Type B pancreatic cell (in vitro differentiated cells): ENCODE measurements around the gene MGRN1. TPM values are rescaled to one million over a fixed set of nuclear protein-coding genes. Genes with fewer than 3 reads are reported as not detected.

Experiments
- DNase-seq: peaks from one replicate; pipeline ENCODE4 v3.0.0; 2021; ENCODE audit warnings: mixed read lengths; ENCODE audit not compliant: unreplicated experiment; ENCODE audit errors: extremely low spot score
- H3K27ac Mint-ChIP-seq: 2 replicates; pipeline ENCODE4 v1.8.0; 2021; ENCODE audit warnings: mild to moderate bottlenecking, mixed read lengths
- H3K27me3 Mint-ChIP-seq: 2 replicates; pipeline ENCODE4 v1.8.0; 2021; ENCODE audit warnings: mixed read lengths
- H3K36me3 Mint-ChIP-seq: 2 replicates; pipeline ENCODE4 v1.8.0; 2021; ENCODE audit warnings: mixed read lengths
- H3K4me1 Mint-ChIP-seq: one replicate; pipeline ENCODE4 v1.8.0; 2021; ENCODE audit warnings: mixed read lengths; ENCODE audit not compliant: unreplicated experiment
- H3K4me3 Mint-ChIP-seq: 2 replicates; pipeline ENCODE4 v1.8.0; 2021; ENCODE audit warnings: mild to moderate bottlenecking, mixed read lengths
- H3K9me3 Mint-ChIP-seq: 2 replicates; pipeline ENCODE4 v1.8.0; 2021; ENCODE audit warnings: mixed read lengths
- total RNA-seq: library from RNA; stranded (reverse); gene quantifications from 2 replicates; pipeline ENCODE4 v1.2.1, GENCODE V29; 2021; ENCODE audit warnings: low replicate concordance
- TF ChIP-seq, protein P1 (sequence below): fragments of 200-600 bp; sonication (generic); conservative IDR thresholded peaks from 2 replicates; pipeline ENCODE4 v1.5.0; 2021; ENCODE audit warnings: antibody characterized with exemption, mild to moderate bottlenecking

The MGRN1 gene
- total RNA-seq, 1 donor from 2014 or later = 88.6 TPM

GRCh38 chr16:4679850-4680636 lies 55.4 kb downstream of the MGRN1 start:
- TF ChIP-seq, protein P1, sequence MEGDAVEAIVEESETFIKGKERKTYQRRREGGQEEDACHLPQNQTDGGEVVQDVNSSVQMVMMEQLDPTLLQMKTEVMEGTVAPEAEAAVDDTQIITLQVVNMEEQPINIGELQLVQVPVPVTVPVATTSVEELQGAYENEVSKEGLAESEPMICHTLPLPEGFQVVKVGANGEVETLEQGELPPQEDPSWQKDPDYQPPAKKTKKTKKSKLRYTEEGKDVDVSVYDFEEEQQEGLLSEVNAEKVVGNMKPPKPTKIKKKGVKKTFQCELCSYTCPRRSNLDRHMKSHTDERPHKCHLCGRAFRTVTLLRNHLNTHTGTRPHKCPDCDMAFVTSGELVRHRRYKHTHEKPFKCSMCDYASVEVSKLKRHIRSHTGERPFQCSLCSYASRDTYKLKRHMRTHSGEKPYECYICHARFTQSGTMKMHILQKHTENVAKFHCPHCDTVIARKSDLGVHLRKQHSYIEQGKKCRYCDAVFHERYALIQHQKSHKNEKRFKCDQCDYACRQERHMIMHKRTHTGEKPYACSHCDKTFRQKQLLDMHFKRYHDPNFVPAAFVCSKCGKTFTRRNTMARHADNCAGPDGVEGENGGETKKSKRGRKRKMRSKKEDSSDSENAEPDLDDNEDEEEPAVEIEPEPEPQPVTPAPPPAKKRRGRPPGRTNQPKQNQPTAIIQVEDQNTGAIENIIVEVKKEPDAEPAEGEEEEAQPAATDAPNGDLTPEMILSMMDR = no peak
- peak overlapping the region; percentile 23 for H3K27ac Mint-ChIP-seq
- no peak overlapping the region for H3K4me3 Mint-ChIP-seq
- DNase-seq = no peak
- no peaks in the 10 kb centered on the region for H3K36me3 Mint-ChIP-seq
- H3K9me3 Mint-ChIP-seq = no peaks in the 10 kb centered on the region
- peaks cover 5% of the 10 kb centered on the region for H3K4me1 Mint-ChIP-seq
- H3K27me3 Mint-ChIP-seq = no peaks in the 10 kb centered on the region

GRCh38 chr16:4680673-4681470 lies 56.2 kb downstream of the MGRN1 start:
- H3K27me3 Mint-ChIP-seq = no peaks in the 10 kb centered on the region
- no peak overlapping the region for H3K4me3 Mint-ChIP-seq
- no peak overlapping the region for H3K27ac Mint-ChIP-seq
- H3K36me3 Mint-ChIP-seq = no peaks in the 10 kb centered on the region
- H3K4me1 Mint-ChIP-seq = peaks cover 5% of the 10 kb centered on the region
- TF ChIP-seq, protein P1 = no peak
- H3K9me3 Mint-ChIP-seq = no peaks in the 10 kb centered on the region
- no peak for DNase-seq

GRCh38 chr16:4681471-4682083 lies 57.0 kb downstream of the MGRN1 start:
- Mint-ChIP-seq H3K27ac (no peak overlapping the region), H3K4me1 (peaks cover 5% of the 10 kb centered on the region), H3K27me3 (no peaks in the 10 kb centered on the region), H3K9me3 (no peaks in the 10 kb centered on the region), H3K36me3 (no peaks in the 10 kb centered on the region), H3K4me3 (no peak overlapping the region)
- DNase-seq = no peak
- TF ChIP-seq, protein P1 = no peak

GRCh38 chr16:4682084-4682591 lies 57.5 kb downstream of the MGRN1 start:
- Mint-ChIP-seq H3K4me3 (no peak overlapping the region), H3K36me3 (no peaks in the 10 kb centered on the region), H3K27me3 (no peaks in the 10 kb centered on the region), H3K27ac (no peak overlapping the region), H3K9me3 (no peaks in the 10 kb centered on the region), H3K4me1 (peaks cover 5% of the 10 kb centered on the region)
- no peak for DNase-seq
- TF ChIP-seq, protein P1 = no peak

DNA sequence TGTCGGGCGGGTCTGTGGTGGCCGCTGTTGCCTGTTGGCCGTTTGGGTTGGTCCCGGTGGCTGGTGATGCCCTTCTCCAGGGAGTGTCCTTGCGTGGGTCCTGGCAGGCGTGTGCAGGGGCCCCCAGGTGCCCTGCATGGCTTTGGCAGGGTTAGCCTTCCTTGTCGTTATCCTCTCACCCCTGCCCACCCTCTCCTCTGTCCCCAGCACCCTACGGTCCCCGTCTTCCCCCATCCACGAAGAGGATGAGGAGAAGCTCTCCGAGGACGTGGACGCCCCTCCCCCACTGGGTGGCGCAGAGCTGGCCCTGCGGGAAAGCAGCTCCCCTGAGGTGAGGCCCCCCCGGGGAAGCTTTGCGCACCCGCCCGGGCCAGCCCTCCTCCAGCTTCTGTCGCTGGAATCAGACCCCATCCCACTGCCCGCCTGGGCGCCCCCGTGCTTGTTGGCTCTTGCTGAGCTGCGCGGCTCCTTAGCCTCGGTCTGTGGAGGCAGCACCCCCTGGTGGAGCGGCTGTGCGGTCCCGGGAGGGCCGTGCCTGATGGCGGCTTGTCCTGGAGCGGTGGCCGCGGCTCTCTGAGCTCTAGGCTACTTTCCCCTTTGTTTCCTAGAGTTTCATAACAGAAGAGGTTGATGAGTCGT lies 58.1 kb downstream of the MGRN1 start:
- no peak overlapping the region for H3K27ac Mint-ChIP-seq
- peaks cover 5% of the 10 kb centered on the region for H3K4me1 Mint-ChIP-seq
- H3K36me3 Mint-ChIP-seq = no peaks in the 10 kb centered on the region
- no peaks in the 10 kb centered on the region for H3K27me3 Mint-ChIP-seq
- no peak for DNase-seq
- H3K9me3 Mint-ChIP-seq = no peaks in the 10 kb centered on the region
- TF ChIP-seq, protein P1 = peak; percentile 66
- H3K4me3 Mint-ChIP-seq = no peak overlapping the region
